Activated naive CD8-positive, alpha-beta T cell treated with anti-CD3 and anti-CD28 coated beads, Interleukin-2, amount 10 ng/mL, durations not matched to agents 7 days and 5 days (primary cell): ENCODE measurements around the gene MBD5. TPM values are rescaled to one million over a fixed set of nuclear protein-coding genes. Genes with fewer than 3 reads are reported as not detected.
"Not testable (repeated sequence)": the region's sequence is repeated elsewhere in the genome, so short reads cannot be mapped to it uniquely, and the experiment has no call there.

Experiments
- ATAC-seq: fragments of 150-1000 bp; cut with Tn5 transposase; one replicate; pipeline ENCODE4 v1.10.0; 2021; ENCODE audit warnings: low read depth, moderate library complexity
- POLR2A ChIA-PET: fragments of 350-600 bp; sonication (Branson Sonifier 250); formaldehyde crosslinking; loops from one replicate; lab custom pipeline; 2021; ENCODE audit warnings: antibody characterized with exemption; lab: Charles Lee
- DNase-seq: peaks from one replicate; pipeline ENCODE4 v3.0.0; 2021
- H3K27ac Mint-ChIP-seq: one replicate; pipeline ENCODE4 v1.8.0; 2022; ENCODE audit warnings: mild to moderate bottlenecking, mixed read lengths
- H3K27me3 Mint-ChIP-seq: one replicate; pipeline ENCODE4 v1.8.0; 2022; ENCODE audit warnings: mild to moderate bottlenecking, moderate library complexity, mixed read lengths
- H3K36me3 Mint-ChIP-seq: one replicate; pipeline ENCODE4 v1.8.0; 2021; ENCODE audit warnings: mild to moderate bottlenecking, mixed read lengths
- H3K4me1 Mint-ChIP-seq: one replicate; pipeline ENCODE4 v1.8.0; 2021; ENCODE audit warnings: mixed read lengths
- H3K4me3 Mint-ChIP-seq: one replicate; pipeline ENCODE4 v1.8.0; 2022; ENCODE audit warnings: mild to moderate bottlenecking, moderate library complexity, mixed read lengths
- H3K9me3 Mint-ChIP-seq: one replicate; pipeline ENCODE4 v1.8.0; 2021; ENCODE audit warnings: mixed read lengths
- total RNA-seq, 2 experiments: library from RNA; stranded (reverse); gene quantifications; one replicate each; pipeline ENCODE4 v1.2.3, GENCODE V29; 2021

MBD5 gene
- total RNA-seq, 2 experiments from 2014 or later: 49.8 to 51.4 TPM

- Mint-ChIP-seq H3K4me1 (peaks cover 24% of the 10 kb centered on the region), H3K27ac (no peak overlapping the region), H3K36me3 (peaks cover 2% of the 10 kb centered on the region), H3K4me3 (no peak overlapping the region), H3K27me3 (no peaks in the 10 kb centered on the region), H3K9me3 (no peaks in the 10 kb centered on the region)
- DNase-seq (no peak), ATAC-seq (no peak)
- POLR2A ChIA-PET: interaction anchor here (1.0 kb wide), 1 partner anchor 9 kb away, joined by 3 read pairs; no protein-coding TSS in a partner anchor
These were observed 512.8 kb downstream of the MBD5 start for GRCh38 chr2:148533685-148534084.

DNA sequence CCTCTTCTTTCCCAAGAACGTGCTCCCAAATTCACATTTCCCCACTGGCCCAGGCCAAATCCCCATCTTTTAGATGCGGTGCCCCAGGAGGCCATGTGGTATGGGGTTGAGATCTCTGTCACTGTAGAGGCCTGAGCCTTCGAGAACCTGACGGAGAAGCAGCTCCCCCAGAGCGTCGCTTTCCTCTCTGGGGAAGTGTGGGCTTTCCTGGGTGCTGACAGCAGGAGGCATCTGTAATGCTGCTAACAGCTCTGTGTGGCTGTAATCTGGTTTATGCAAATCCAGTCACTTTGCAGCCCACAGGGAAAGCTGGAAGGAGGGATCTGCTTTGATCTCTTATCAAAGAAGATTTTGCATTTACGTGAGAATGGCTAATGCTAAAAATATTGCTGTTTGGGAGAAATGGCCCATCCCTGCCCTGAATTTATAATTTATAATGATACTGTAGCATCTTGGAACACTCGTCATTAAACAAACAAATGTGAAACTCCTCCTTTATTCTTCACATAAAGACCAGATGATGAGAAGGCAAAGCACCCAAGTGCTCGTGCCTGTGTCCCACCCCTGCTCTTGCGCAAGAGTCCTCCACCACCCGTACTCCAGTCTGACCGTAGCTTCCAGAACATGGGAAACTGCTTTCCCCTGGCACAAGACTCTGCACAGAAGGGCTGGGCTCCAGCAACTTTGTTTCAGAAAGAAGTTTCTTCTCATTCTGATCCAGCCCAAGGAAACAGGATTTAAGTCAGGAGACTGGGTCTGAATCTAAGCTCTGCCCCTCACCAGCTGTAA is 513.7 kb downstream of the MBD5 start:
- DNase-seq (no peak), ATAC-seq (no peak)
- peaks cover 21% of the 10 kb centered on the region for H3K4me1 Mint-ChIP-seq
- H3K9me3 Mint-ChIP-seq: no peaks in the 10 kb centered on the region
- no peak overlapping the region for H3K27ac Mint-ChIP-seq
- no peaks in the 10 kb centered on the region for H3K27me3 Mint-ChIP-seq
- H3K4me3 Mint-ChIP-seq: no peak overlapping the region
- peaks cover 2% of the 10 kb centered on the region for H3K36me3 Mint-ChIP-seq
- POLR2A ChIA-PET: no interaction called here

- H3K9me3 Mint-ChIP-seq: no peaks in the 10 kb centered on the region
- ATAC-seq (peak; percentile 17), DNase-seq (no peak)
- no peaks in the 10 kb centered on the region for H3K27me3 Mint-ChIP-seq
- peaks cover 26% of the 10 kb centered on the region for H3K4me1 Mint-ChIP-seq
- POLR2A ChIA-PET: interaction anchor here (0.8 to 1.8 kb wide), 8 partner anchors 10 to 517 kb away, joined by 3 to 18 read pairs (median 4); partner anchors contain the start of genes MBD5 and ORC4
- peaks cover 5% of the 10 kb centered on the region for H3K36me3 Mint-ChIP-seq
- H3K27ac Mint-ChIP-seq: peak overlapping the region; percentile 27
- H3K4me3 Mint-ChIP-seq: no peak overlapping the region
These were observed 517.5 kb downstream of the MBD5 start for GRCh38 chr2:148538375-148538774.

DNA sequence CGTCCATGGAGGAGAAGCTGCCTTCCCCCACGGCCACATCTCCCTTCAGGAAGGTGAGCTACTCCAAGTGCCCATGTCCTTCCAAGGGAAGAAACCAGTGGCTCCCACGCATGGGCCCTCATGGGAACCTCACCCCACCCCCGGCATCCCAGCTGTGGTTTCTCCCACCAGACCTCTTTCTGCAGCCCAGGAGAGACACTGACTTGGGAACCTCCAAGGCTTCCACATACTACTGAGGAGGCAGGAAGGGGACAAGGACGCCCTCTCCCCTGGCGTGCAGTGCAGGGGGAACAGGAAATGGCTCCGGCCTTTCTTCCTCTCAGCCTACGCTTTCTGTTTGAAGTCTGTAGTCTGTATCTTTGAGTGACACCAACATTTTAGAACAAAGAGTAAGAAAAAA is 519.1 kb downstream of the MBD5 start:
- peak; percentile 82 for ATAC-seq
- Mint-ChIP-seq H3K27ac (peak overlapping the region; percentile 77), H3K4me1 (peaks cover 25% of the 10 kb centered on the region), H3K9me3 (no peaks in the 10 kb centered on the region), H3K27me3 (no peaks in the 10 kb centered on the region), H3K36me3 (peaks cover 6% of the 10 kb centered on the region), H3K4me3 (peak overlapping the region; percentile 67)
- DNase-seq: peak; percentile 49
- POLR2A ChIA-PET: interaction anchor here (0.9 to 1.8 kb wide), 4 partner anchors 12 to 519 kb away, joined by 3 to 18 read pairs (median 5); partner anchors contain the start of genes MBD5 and ORC4

- no peak for DNase-seq
- Mint-ChIP-seq H3K4me3 (no peak overlapping the region), H3K36me3 (peaks cover 6% of the 10 kb centered on the region), H3K27ac (no peak overlapping the region), H3K27me3 (no peaks in the 10 kb centered on the region), H3K4me1 (peaks cover 37% of the 10 kb centered on the region), H3K9me3 (peaks cover 1% of the 10 kb centered on the region)
- ATAC-seq: no peak
- POLR2A ChIA-PET: interaction anchor here (1.1 kb wide), 1 partner anchor 14 kb away, joined by 3 read pairs; no protein-coding TSS in a partner anchor
These were observed 520.9 kb downstream of the MBD5 start for GRCh38 chr2:148541792-148542191.

DNA sequence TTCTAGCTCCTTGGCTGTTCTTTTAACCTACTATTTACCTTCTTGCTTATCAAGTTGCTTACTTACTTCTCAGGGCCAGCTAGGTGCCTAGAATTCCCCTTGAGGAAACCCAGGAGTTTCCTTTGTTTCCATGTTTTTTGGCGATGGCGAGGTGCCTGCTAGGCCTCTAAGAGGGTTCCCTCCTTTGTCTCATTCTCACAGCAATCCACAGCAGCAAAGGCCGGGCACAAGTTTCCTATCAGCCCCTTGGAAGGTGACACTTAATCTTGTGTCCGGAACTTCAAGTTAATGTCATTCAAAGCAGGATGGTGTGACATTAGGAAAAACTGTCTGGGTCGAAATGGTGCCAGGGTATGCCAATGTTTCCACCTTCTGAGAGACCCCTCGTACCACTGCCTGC is 521.7 kb downstream of the MBD5 start:
- Mint-ChIP-seq H3K36me3 (peaks cover 8% of the 10 kb centered on the region), H3K27me3 (no peaks in the 10 kb centered on the region), H3K9me3 (peaks cover 3% of the 10 kb centered on the region), H3K4me1 (peaks cover 39% of the 10 kb centered on the region), H3K27ac (no peak overlapping the region), H3K4me3 (no peak overlapping the region)
- DNase-seq (no peak), ATAC-seq (no peak)
- POLR2A ChIA-PET: interaction anchor here (1.1 kb wide), 1 partner anchor 15 kb away, joined by 3 read pairs; no protein-coding TSS in a partner anchor

GRCh38 chr2:148543088-148543540 is 522.2 kb downstream of the MBD5 start:
- not testable (repeated sequence) for H3K36me3 Mint-ChIP-seq, H3K27ac Mint-ChIP-seq, DNase-seq, ATAC-seq, H3K27me3 Mint-ChIP-seq, H3K9me3 Mint-ChIP-seq, H3K4me3 Mint-ChIP-seq
- POLR2A ChIA-PET: interaction anchor here (1.1 kb wide), 1 partner anchor 15 kb away, joined by 3 read pairs; no protein-coding TSS in a partner anchor
- peaks cover 37% of the 10 kb centered on the region for H3K4me1 Mint-ChIP-seq

DNA sequence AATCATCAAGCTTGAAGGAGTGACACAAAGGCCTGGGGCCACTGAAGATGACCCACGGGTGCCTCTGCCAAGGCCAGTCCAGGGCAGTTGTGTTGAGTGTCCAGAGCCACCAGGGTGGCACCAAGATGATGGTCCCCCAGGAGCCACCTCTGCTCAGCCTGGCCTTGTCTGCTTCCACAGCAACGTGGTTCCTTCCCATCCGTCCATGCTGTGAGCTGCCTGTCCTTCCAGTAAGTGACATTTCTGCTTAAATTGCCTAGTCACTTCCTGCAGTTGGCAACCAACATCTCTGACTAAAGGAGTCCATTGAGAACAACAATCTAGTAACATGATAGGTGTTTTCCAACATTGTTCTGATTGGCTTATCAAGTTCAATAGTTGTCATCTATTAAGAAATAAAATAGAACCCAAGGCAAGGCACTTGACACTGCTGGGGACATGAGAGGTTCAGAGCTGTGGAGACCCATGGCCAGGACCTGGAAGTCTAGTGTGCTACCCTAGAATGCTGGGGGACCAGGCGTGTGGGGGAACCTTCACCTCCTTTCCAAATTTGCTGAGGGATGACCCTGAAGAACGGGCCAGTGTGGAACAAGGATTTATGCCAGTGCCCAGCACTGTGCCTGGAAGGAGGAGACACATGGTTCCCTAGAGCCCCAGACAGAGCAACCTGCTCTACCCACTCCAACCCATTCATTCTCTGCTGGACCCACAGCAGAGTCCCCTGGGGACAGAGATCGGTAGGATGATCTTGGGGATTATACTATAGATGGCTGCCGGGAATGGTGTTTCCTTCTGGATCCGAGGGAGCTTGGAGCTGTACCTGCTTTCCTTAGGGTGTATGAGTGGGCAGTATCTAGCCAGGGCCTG is 524.7 kb downstream of the MBD5 start:
- Mint-ChIP-seq H3K27me3 (no peaks in the 10 kb centered on the region), H3K27ac (peak overlapping the region; percentile 86), H3K4me3 (peak overlapping the region; percentile 3), H3K4me1 (peaks cover 22% of the 10 kb centered on the region), H3K36me3 (peaks cover 6% of the 10 kb centered on the region), H3K9me3 (peaks cover 5% of the 10 kb centered on the region)
- POLR2A ChIA-PET: interaction anchor here (0.9 to 1.6 kb wide), 4 partner anchors 8 to 21 kb away, joined by 3 to 7 read pairs (median 4); no protein-coding TSS in a partner anchor
- peak; percentile 64 for ATAC-seq
- no peak for DNase-seq

GRCh38 chr2:148546270-148546669 is 525.4 kb downstream of the MBD5 start:
- ATAC-seq (peak; percentile 45), DNase-seq (no peak)
- H3K9me3 Mint-ChIP-seq: peaks cover 5% of the 10 kb centered on the region
- H3K27ac Mint-ChIP-seq: peak overlapping the region; percentile 86
- H3K4me1 Mint-ChIP-seq: peaks cover 18% of the 10 kb centered on the region
- no peaks in the 10 kb centered on the region for H3K27me3 Mint-ChIP-seq
- peak overlapping the region; percentile 38 for H3K4me3 Mint-ChIP-seq
- H3K36me3 Mint-ChIP-seq: peaks cover 3% of the 10 kb centered on the region
- POLR2A ChIA-PET: interaction anchor here (0.9 to 1.6 kb wide), 3 partner anchors 8 to 19 kb away, joined by 3 to 7 read pairs (median 4); no protein-coding TSS in a partner anchor

- DNase-seq (no peak), ATAC-seq (no peak)
- Mint-ChIP-seq H3K36me3 (peaks cover 2% of the 10 kb centered on the region), H3K9me3 (peaks cover 5% of the 10 kb centered on the region), H3K4me3 (no peak overlapping the region), H3K4me1 (peaks cover 20% of the 10 kb centered on the region), H3K27me3 (no peaks in the 10 kb centered on the region), H3K27ac (no peak overlapping the region)
- POLR2A ChIA-PET: interaction anchor here (1.3 kb wide), 1 partner anchor 11 kb away, joined by 3 read pairs; no protein-coding TSS in a partner anchor
These were observed 528.0 kb downstream of the MBD5 start for GRCh38 chr2:148548716-148549400.

GRCh38 chr2:148552675-148553331 is 531.9 kb downstream of the MBD5 start:
- Mint-ChIP-seq H3K27me3 (no peaks in the 10 kb centered on the region), H3K4me1 (peaks cover 5% of the 10 kb centered on the region), H3K4me3 (no peak overlapping the region), H3K9me3 (peaks cover 4% of the 10 kb centered on the region), H3K27ac (no peak overlapping the region), H3K36me3 (peaks cover 2% of the 10 kb centered on the region)
- DNase-seq (no peak), ATAC-seq (peak; percentile 80)
- POLR2A ChIA-PET: interaction anchor here (0.7 to 2.9 kb wide), 13 partner anchors 13 to 532 kb away, joined by 3 to 25 read pairs (median 4); partner anchors contain the start of genes MBD5 and ORC4
